Transverse colon (tissue), 4 donors: ENCODE data around the gene NPIPA8. TPM values are rescaled to one million over a fixed set of nuclear protein-coding genes. Genes with fewer than 3 reads are reported as not detected.
"Not testable (repeated sequence)": the region's sequence is repeated elsewhere in the genome, so short reads cannot be mapped to it uniquely, and the experiment has no call there.

ENCODE experiments used
- DNase-seq: peaks from one replicate; pipeline ENCODE4 v3.0.0-alpha.2; 2019
- H3K27ac ChIP-seq, 4 donors: fragments of 200-600 bp; sonication (generic); 2 replicates each; pipeline ENCODE4 v1.5.1; 2016 to 2018; ENCODE audit warnings: inconsistent platforms in 4 of 4
- H3K27me3 ChIP-seq: fragments of 200-600 bp; sonication (generic); 2 replicates; pipeline ENCODE4 v1.5.1; 2017; ENCODE audit warnings: inconsistent platforms
- H3K36me3 ChIP-seq, 4 donors: fragments of 200-600 bp; sonication (generic); 2 replicates each; pipeline ENCODE4 v1.5.1; 2017 to 2019; ENCODE audit warnings: inconsistent platforms in 4 of 4
- H3K4me1 ChIP-seq, 4 donors: fragments of 200-600 bp; sonication (generic); 2 replicates each; pipeline ENCODE4 v1.5.1; 2017 to 2020; ENCODE audit warnings: inconsistent platforms in 4 of 4
- H3K4me3 ChIP-seq, 4 donors: fragments of 200-600 bp; sonication (generic); 1 replicate in 1 of 4; 2 replicates in 3 of 4; pipeline versions ENCODE4 v1.5.1 to v1.6.1; 2017 to 2019; ENCODE audit warnings: inconsistent platforms in 4 of 4
- H3K9me3 ChIP-seq, 2 donors: fragments of 200-600 bp; sonication (generic); 2 replicates each; pipeline ENCODE4 v1.5.1; 2017 to 2019; ENCODE audit warnings: inconsistent platforms in 2 of 2
- WGBS, 2 donors: methylation state at CpG; one replicate each; pipeline ENCODE4 v1.1.5; 2018; ENCODE audit warnings: low coverage in 1 of 2; 5-methylcytosine and 5-hydroxymethylcytosine counted together
- in situ Hi-C, 4 donors: fragments of 200-750 bp; cut with MboI; loops; one replicate each; pipeline versions ENCODE4 v1.15.0 to v1.15.1; 2017; ENCODE audit warnings: low sequenced_read_pairs in 3 of 4, low pct_ligation_motif_present in 1 of 4, low pct_unique_long_range_greater_than_20kb in 1 of 4
- intact Hi-C: fragments of 100-400 bp; cut with DNase I; formaldehyde crosslinking; loops from one replicate; pipeline ENCODE4 v1.15.1; 2023; ENCODE audit warnings: low total_unique reads
- total RNA-seq, 4 donors: library from RNA; depleted of rRNA; stranded (reverse); fragments of >200 nt; gene quantifications; one replicate each; pipeline ENCODE4 v1.1.0, GENCODE V29; 2016

The NPIPA8 gene
- total RNA-seq, 4 donors from 2014 or later, result 36.6 TPM; not detected in 3

DNA sequence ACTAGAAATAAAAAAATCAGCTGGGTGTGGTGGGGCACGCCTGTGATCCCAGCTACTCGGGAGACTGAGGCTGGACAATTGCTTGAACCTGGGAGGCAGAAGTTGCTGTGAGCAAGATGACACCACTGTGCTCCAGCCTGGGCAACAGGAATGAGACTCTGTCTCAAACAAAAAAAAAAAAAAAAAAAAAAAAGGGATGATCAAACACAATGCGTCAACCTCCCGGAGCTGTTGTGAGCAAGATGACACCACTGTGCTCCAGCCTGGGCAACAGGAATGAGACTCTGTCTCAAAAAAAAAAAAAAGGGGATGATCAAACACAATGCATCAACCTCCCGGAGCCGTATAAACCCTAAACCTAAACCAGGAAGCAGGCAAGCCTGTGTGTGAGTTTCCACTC, 24.7 kb downstream of the NPIPA8 start:
- in situ Hi-C loops, H3K27ac ChIP-seq, H3K4me3 ChIP-seq, H3K36me3 ChIP-seq, H3K27me3 ChIP-seq, DNase-seq, H3K4me1 ChIP-seq, H3K9me3 ChIP-seq, intact Hi-C loops: not testable (repeated sequence)
- WGBS, 2 donors, result no CpG with 5 or more reads among the region's 6 CpGs

- H3K4me3 ChIP-seq, H3K9me3 ChIP-seq, DNase-seq, H3K27ac ChIP-seq, H3K4me1 ChIP-seq, H3K27me3 ChIP-seq, H3K36me3 ChIP-seq, intact Hi-C loops, in situ Hi-C loops: not testable (repeated sequence)
- no CpG with 5 or more reads among the region's 2 CpGs for WGBS, 2 donors
Measured at GRCh38 chr16:18309159-18309558, 27.4 kb downstream of the NPIPA8 start.

- DNase-seq, H3K4me3 ChIP-seq, in situ Hi-C loops, H3K36me3 ChIP-seq, H3K4me1 ChIP-seq, H3K27me3 ChIP-seq, H3K9me3 ChIP-seq, H3K27ac ChIP-seq, intact Hi-C loops: not testable (repeated sequence)
- no CpG with 5 or more reads among the region's 3 CpGs for WGBS, 2 donors
Measured at GRCh38 chr16:18307241-18307640, 29.3 kb downstream of the NPIPA8 start.

DNA sequence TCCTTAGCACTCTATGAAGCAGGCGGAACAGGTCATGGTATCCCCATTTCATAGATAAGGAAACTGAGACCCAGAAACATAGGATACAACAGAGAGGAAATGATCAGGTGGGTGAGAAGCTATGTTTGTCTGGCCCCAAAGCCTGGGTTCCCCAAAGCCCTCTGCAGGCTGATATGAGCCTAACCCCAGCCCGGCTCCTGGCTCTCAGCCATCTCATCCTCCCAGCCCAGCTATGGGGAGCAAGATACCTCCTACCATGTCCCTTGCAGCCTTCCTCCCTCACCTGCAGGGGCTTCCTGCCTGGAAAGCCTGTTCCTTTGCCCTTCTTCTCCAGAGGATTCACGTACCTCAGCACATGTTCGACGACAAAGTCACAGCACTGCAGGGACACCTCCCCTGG, 30.5 kb downstream of the NPIPA8 start:
- H3K9me3 ChIP-seq, DNase-seq, H3K27ac ChIP-seq, H3K4me3 ChIP-seq, intact Hi-C loops, H3K27me3 ChIP-seq, H3K4me1 ChIP-seq, in situ Hi-C loops, H3K36me3 ChIP-seq: not testable (repeated sequence)
- WGBS, 2 donors, result no CpG with 5 or more reads among the region's 5 CpGs

DNA sequence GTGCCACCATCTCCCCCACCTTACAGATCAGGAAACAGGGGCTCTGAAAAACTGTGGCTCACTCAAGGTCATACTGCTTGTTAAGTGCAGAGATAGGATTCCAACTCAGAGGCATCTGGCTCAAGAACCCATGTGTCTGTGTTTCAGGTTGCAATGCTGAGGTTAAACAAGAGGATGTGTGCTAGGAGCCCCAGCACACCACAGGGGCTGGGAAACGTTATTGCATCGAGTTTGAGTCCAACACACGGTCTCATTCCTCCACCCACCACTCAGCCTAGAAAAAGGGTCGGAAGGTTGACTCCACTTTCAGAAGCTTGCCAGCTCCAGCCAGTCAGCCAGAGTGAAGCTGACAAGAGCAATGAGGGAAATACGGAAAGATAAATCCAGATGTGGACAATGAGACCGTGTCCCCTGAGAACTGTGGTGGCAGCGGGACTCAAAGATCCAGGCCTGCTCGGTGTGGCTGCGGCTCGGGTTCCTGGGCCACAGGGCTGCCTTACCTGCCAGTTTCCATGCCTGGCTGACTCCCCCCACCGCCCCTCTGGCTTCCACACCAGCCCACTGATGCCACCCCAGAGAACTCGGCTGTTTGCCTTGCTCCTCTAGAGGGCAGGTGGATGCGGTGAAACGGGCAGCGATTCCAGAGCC, 33.4 kb downstream of the NPIPA8 start:
- DNase-seq, H3K4me1 ChIP-seq, H3K36me3 ChIP-seq, H3K27ac ChIP-seq, in situ Hi-C loops, H3K27me3 ChIP-seq, intact Hi-C loops, H3K9me3 ChIP-seq, H3K4me3 ChIP-seq: not testable (repeated sequence)
- WGBS, 2 donors, result no CpG with 5 or more reads among the region's 15 CpGs

GRCh38 chr16:18297714-18298113, 38.8 kb downstream of the NPIPA8 start:
- H3K36me3 ChIP-seq, in situ Hi-C loops: not testable (repeated sequence)

GRCh38 chr16:18296931-18297330, 39.6 kb downstream of the NPIPA8 start:
- H3K27ac ChIP-seq, H3K9me3 ChIP-seq, in situ Hi-C loops, H3K27me3 ChIP-seq, H3K4me3 ChIP-seq, H3K36me3 ChIP-seq, DNase-seq, intact Hi-C loops, H3K4me1 ChIP-seq: not testable (repeated sequence)
- no CpG with 5 or more reads among the region's 7 CpGs for WGBS, 2 donors

More at GRCh38 chr16:18297714-18298113, 38.8 kb downstream of the NPIPA8 start:
- H3K4me1 ChIP-seq, DNase-seq, intact Hi-C loops, H3K9me3 ChIP-seq, H3K4me3 ChIP-seq, H3K27ac ChIP-seq, H3K27me3 ChIP-seq: not testable (repeated sequence)
- WGBS, 2 donors, result no CpG with 5 or more reads among the region's 1 CpG

- WGBS, 2 donors, result no CpG with 5 or more reads among the region's 5 CpGs
- H3K4me1 ChIP-seq, H3K27me3 ChIP-seq, H3K9me3 ChIP-seq, H3K4me3 ChIP-seq, in situ Hi-C loops, H3K27ac ChIP-seq, intact Hi-C loops, H3K36me3 ChIP-seq, DNase-seq: not testable (repeated sequence)
Measured at GRCh38 chr16:18294371-18294770, 42.2 kb downstream of the NPIPA8 start.

- H3K4me3 ChIP-seq, H3K4me1 ChIP-seq, intact Hi-C loops, H3K27ac ChIP-seq, DNase-seq, H3K9me3 ChIP-seq, H3K36me3 ChIP-seq, in situ Hi-C loops, H3K27me3 ChIP-seq: not testable (repeated sequence)
- 33% methylated on average over 1 of the region's 3 CpGs; no CpG with 5 or more reads in 1 of the 2 donors for WGBS, 2 donors
Measured at GRCh38 chr16:18293337-18293956, 43.1 kb downstream of the NPIPA8 start.

- H3K27me3 ChIP-seq, H3K36me3 ChIP-seq, H3K4me3 ChIP-seq, H3K27ac ChIP-seq, intact Hi-C loops, H3K9me3 ChIP-seq, DNase-seq, H3K4me1 ChIP-seq, in situ Hi-C loops: not testable (repeated sequence)
- no CpG with 5 or more reads among the region's 2 CpGs for WGBS, 2 donors
Measured at GRCh38 chr16:18290959-18291358, 45.6 kb downstream of the NPIPA8 start.

DNA sequence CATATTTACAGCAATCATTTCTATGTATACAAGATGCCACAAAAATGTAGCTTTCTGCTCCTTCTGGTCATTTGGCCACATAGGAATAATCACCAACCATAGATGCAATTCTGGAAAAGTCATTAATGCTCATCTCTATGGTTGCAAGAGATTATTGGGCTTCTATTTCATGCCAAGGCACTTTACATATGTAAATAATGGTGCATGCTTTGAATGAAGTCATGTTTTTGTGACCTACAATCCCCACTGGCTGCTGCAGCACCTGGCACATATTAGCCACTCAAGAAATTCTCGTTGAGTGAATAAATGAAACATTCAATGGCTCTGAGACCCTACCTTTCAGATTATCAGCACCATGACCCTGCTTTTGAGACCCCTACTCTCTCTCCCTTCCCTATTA, 50.2 kb downstream of the NPIPA8 start:
- H3K4me3 ChIP-seq, H3K27me3 ChIP-seq, intact Hi-C loops, DNase-seq, H3K27ac ChIP-seq, in situ Hi-C loops, H3K9me3 ChIP-seq, H3K4me1 ChIP-seq, H3K36me3 ChIP-seq: not testable (repeated sequence)
- no CpG with 5 or more reads among the region's 1 CpG for WGBS, 2 donors
